Measurements from ENCODE around the gene FXYD4.
A peak's percentile ranks its signal among the peaks of the same experiment; 100 is the strongest.
"Not testable (repeated sequence)": the region's sequence is repeated elsewhere in the genome, so short reads cannot be mapped to it uniquely, and the experiment has no call there.

Gene FXYD4

DNA sequence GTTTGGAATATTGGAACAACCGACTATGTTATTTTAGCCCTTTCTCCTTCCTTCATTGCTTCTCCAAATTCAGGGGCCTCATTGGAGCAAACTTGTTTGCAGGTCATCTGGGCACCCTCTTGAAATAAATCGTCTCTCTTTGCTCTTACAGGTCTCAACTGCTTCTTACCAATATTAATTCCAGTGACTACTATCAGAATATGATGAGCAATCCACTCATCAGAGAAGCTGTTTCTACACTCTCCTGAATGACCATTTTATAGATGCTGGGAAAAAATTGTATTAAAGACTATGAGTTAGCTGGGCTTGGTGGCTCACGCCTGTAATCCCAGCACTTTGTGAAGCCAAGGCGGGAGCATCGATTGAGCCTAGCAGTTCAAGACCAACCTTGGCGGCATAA lies 50.1 kb downstream of the FXYD4 start:
- H3K27me3 ChIP-seq (ENCODE audit: insufficient read depth, poor library complexity, severe bottlenecking), result no peaks in the 10 kb centered on the region
- H3K4me3 ChIP-seq (replicated peaks; ENCODE audit: insufficient read depth, low read length), result no peak overlapping the region
- TF ChIP-seq, protein P1, sequence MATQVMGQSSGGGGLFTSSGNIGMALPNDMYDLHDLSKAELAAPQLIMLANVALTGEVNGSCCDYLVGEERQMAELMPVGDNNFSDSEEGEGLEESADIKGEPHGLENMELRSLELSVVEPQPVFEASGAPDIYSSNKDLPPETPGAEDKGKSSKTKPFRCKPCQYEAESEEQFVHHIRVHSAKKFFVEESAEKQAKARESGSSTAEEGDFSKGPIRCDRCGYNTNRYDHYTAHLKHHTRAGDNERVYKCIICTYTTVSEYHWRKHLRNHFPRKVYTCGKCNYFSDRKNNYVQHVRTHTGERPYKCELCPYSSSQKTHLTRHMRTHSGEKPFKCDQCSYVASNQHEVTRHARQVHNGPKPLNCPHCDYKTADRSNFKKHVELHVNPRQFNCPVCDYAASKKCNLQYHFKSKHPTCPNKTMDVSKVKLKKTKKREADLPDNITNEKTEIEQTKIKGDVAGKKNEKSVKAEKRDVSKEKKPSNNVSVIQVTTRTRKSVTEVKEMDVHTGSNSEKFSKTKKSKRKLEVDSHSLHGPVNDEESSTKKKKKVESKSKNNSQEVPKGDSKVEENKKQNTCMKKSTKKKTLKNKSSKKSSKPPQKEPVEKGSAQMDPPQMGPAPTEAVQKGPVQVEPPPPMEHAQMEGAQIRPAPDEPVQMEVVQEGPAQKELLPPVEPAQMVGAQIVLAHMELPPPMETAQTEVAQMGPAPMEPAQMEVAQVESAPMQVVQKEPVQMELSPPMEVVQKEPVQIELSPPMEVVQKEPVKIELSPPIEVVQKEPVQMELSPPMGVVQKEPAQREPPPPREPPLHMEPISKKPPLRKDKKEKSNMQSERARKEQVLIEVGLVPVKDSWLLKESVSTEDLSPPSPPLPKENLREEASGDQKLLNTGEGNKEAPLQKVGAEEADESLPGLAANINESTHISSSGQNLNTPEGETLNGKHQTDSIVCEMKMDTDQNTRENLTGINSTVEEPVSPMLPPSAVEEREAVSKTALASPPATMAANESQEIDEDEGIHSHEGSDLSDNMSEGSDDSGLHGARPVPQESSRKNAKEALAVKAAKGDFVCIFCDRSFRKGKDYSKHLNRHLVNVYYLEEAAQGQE (IDR thresholded peaks at IDR 0.05; ENCODE audit: insufficient replicate concordance, low read depth), result no peak
- TF ChIP-seq SPI1 (IDR thresholded peaks at IDR 0.05; ENCODE audit: borderline replicate concordance, low read depth) (no peak), GABPA (IDR thresholded peaks at IDR 0.05; ENCODE audit: low read depth) (no peak), POLR2AphosphoS5 (IDR thresholded peaks at IDR 0.05; ENCODE audit: low read depth) (no peak)
- TF ChIP-seq, protein P2, sequence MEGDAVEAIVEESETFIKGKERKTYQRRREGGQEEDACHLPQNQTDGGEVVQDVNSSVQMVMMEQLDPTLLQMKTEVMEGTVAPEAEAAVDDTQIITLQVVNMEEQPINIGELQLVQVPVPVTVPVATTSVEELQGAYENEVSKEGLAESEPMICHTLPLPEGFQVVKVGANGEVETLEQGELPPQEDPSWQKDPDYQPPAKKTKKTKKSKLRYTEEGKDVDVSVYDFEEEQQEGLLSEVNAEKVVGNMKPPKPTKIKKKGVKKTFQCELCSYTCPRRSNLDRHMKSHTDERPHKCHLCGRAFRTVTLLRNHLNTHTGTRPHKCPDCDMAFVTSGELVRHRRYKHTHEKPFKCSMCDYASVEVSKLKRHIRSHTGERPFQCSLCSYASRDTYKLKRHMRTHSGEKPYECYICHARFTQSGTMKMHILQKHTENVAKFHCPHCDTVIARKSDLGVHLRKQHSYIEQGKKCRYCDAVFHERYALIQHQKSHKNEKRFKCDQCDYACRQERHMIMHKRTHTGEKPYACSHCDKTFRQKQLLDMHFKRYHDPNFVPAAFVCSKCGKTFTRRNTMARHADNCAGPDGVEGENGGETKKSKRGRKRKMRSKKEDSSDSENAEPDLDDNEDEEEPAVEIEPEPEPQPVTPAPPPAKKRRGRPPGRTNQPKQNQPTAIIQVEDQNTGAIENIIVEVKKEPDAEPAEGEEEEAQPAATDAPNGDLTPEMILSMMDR (IDR thresholded peaks at IDR 0.05; ENCODE audit: insufficient read depth, low read length), result no peak
- peak overlapping the region; percentile 95 for H3K27ac ChIP-seq (replicated peaks)
- DNase-seq (ENCODE audit: low read depth in 1 of 2, low spot score in 1 of 2), result no peak

DNA sequence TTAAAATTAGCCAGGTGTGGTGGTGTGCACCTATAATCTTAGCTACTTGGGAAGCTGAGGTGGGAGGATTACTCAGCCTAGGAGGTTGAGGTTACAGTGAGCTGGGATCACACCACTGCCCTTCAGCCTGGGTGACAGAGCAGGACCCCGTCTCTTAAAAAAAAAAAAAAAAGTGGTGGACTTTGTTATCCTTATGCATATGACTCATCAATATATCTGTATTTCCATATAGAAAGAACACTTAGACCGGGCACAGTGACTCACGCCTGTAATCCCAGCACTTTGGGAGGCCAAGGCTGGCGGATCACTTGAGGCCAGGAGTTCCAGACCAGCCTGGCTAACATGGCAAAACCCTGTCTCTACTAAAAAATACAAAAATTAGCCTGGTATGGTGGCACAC lies 50.5 kb downstream of the FXYD4 start:
- H3K4me3 ChIP-seq (replicated peaks; ENCODE audit: insufficient read depth, low read length); H3K27ac ChIP-seq (replicated peaks); H3K27me3 ChIP-seq (ENCODE audit: insufficient read depth, poor library complexity, severe bottlenecking); DNase-seq (ENCODE audit: low read depth in 1 of 2, low spot score in 1 of 2): not testable (repeated sequence)

DNA sequence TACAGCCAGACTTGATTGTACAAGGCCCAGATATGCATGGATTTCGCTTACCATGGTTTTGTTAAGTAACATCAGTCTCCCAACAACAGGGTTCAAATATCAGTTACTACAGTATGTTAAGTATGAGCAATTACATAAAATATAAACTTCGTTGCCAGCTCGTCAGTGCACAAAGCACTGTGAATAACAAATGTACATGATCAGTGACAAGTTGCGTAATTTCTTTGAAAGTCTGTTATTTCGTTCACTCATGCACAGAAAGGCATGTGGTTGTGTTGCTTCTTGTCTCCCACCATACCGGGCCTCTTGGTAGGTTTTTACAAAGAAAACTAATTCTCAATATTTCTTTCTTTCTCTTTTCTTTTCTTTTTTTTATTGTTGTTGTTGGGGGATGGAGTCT lies 53.0 kb downstream of the FXYD4 start:
- no peak for DNase-seq (ENCODE audit: low read depth in 1 of 2, low spot score in 1 of 2)
- Histone ChIP-seq H3K4me3 (replicated peaks; ENCODE audit: insufficient read depth, low read length) (no peak overlapping the region), H3K27me3 (ENCODE audit: insufficient read depth, poor library complexity, severe bottlenecking) (no peaks in the 10 kb centered on the region), H3K27ac (replicated peaks) (no peak overlapping the region)
- TF ChIP-seq, protein P2 (IDR thresholded peaks at IDR 0.05; ENCODE audit: insufficient read depth, low read length), result no peak
- no peak for TF ChIP-seq POLR2AphosphoS5 (IDR thresholded peaks at IDR 0.05; ENCODE audit: low read depth)
- TF ChIP-seq SPI1 (IDR thresholded peaks at IDR 0.05; ENCODE audit: borderline replicate concordance, low read depth), result no peak
- TF ChIP-seq GABPA (IDR thresholded peaks at IDR 0.05; ENCODE audit: low read depth), result no peak
- TF ChIP-seq, protein P1 (IDR thresholded peaks at IDR 0.05; ENCODE audit: insufficient replicate concordance, low read depth), result no peak
